T-helper 1 cell (primary cell): ENCODE data around the gene ADAM12.
"Not testable (repeated sequence)": the region's sequence is repeated elsewhere in the genome, so short reads cannot be mapped to it uniquely, and the experiment has no call there.

Source experiments
- DNase-seq, 5 donors: peaks; one replicate each; pipeline ENCODE4 v3.0.0-alpha.2; 2012 to 2020

Gene ADAM12

GRCh38 chr10:126374435-126374834, 13.8 kb downstream of the ADAM12 start:
- DNase-seq, result no peak

- DNase-seq, result no peak
Measured at GRCh38 chr10:126373972-126374371, 14.3 kb downstream of the ADAM12 start.

GRCh38 chr10:126373147-126373546, 15.1 kb downstream of the ADAM12 start:
- no peak for DNase-seq

- no peak for DNase-seq
Measured at GRCh38 chr10:126372396-126372795, 15.9 kb downstream of the ADAM12 start.

- no peak for DNase-seq
Measured at GRCh38 chr10:126369125-126369710, 19.1 kb downstream of the ADAM12 start.

GRCh38 chr10:126357169-126357568, 31.1 kb downstream of the ADAM12 start:
- DNase-seq, result no peak

- no peak for DNase-seq
Measured at GRCh38 chr10:126353666-126354065, 34.6 kb downstream of the ADAM12 start.

- no peak for DNase-seq
Measured at GRCh38 chr10:126352453-126352852, 35.8 kb downstream of the ADAM12 start.

- DNase-seq, result no peak
Measured at GRCh38 chr10:126351021-126351420, 37.3 kb downstream of the ADAM12 start.

GRCh38 chr10:126350216-126350992, 37.9 kb downstream of the ADAM12 start:
- no peak for DNase-seq

GRCh38 chr10:126349676-126350075, 38.6 kb downstream of the ADAM12 start:
- DNase-seq, result no peak

- no peak for DNase-seq
Measured at GRCh38 chr10:126349101-126349500, 39.2 kb downstream of the ADAM12 start.

GRCh38 chr10:126343496-126343895, 44.8 kb downstream of the ADAM12 start:
- not testable (repeated sequence) for DNase-seq

GRCh38 chr10:126342680-126343079, 45.6 kb downstream of the ADAM12 start:
- DNase-seq, result no peak

GRCh38 chr10:126341491-126341890, 46.8 kb downstream of the ADAM12 start:
- DNase-seq, result no peak

GRCh38 chr10:126337251-126337810, 50.9 kb downstream of the ADAM12 start:
- DNase-seq, result no peak

- DNase-seq, result no peak
Measured at GRCh38 chr10:126336801-126337200, 51.5 kb downstream of the ADAM12 start.

GRCh38 chr10:126334272-126334671, 54.0 kb downstream of the ADAM12 start:
- no peak for DNase-seq

GRCh38 chr10:126332576-126332975, 55.7 kb downstream of the ADAM12 start:
- no peak for DNase-seq

GRCh38 chr10:126331101-126331500, 57.2 kb downstream of the ADAM12 start:
- DNase-seq, result no peak

- DNase-seq, result no peak
Measured at GRCh38 chr10:126324826-126325225, 63.5 kb downstream of the ADAM12 start.

- DNase-seq, result no peak
Measured at GRCh38 chr10:126321440-126321839, 66.8 kb downstream of the ADAM12 start.

GRCh38 chr10:126317751-126318150, 70.5 kb downstream of the ADAM12 start:
- no peak for DNase-seq

- no peak for DNase-seq
Measured at GRCh38 chr10:126315494-126316177, 72.6 kb downstream of the ADAM12 start.
